Panc1 (cell line): ENCODE results near the gene RBM10. TPM values are rescaled to one million over a fixed set of nuclear protein-coding genes. Genes with fewer than 3 reads are reported as not detected.

Experiments
- ATAC-seq: fragments of 200-7000 bp; cut with Tn5 transposase; 2 replicates; pipeline ENCODE4 v1.9.1; 2020; ENCODE audit warnings: mild to moderate bottlenecking, moderate library complexity
- BruUV-seq: library from RNA; stranded (reverse); fragments of 400-500 nt; replicated peaks from 2 replicates; lab custom pipeline; 2021; lab: Mats Ljungman, UMichigan
- CTCF ChIA-PET: fragments of 300-600 bp; sonication (Branson Sonifier 250); formaldehyde crosslinking; loops from one replicate; lab custom pipeline; 2022; ENCODE audit warnings: antibody characterized with exemption; lab: Charles Lee
- POLR2A ChIA-PET: fragments of 300-600 bp; sonication (Branson Sonifier 250); formaldehyde crosslinking; loops from one replicate; lab custom pipeline; 2022; ENCODE audit warnings: antibody characterized with exemption; lab: Charles Lee
- DNase-seq: peaks from one replicate; pipeline ENCODE4 v3.0.0-alpha.2; 2010; ENCODE audit warnings: low read depth, low spot score
- H3K27ac ChIP-seq: 2 replicates; pipeline ENCODE4 v1.5.1; 2011; ENCODE audit warnings: mild to moderate bottlenecking, low read length, inconsistent platforms
- H3K27me3 ChIP-seq: fragments of 200-500 bp; sonication (Bioruptor generic); 2 replicates; pipeline ENCODE4 v1.6.0; 2014; ENCODE audit warnings: low read length, inconsistent platforms; ENCODE audit not compliant: control insufficient read depth, insufficient read depth
- H3K36me3 ChIP-seq: fragments of 200-500 bp; sonication (Bioruptor generic); 2 replicates; pipeline ENCODE4 v1.5.1; 2014; ENCODE audit warnings: inconsistent platforms, mild to moderate bottlenecking, low read length, moderate library complexity; ENCODE audit not compliant: control insufficient read depth, insufficient read depth
- H3K4me1 ChIP-seq: 2 replicates; pipeline ENCODE4 v1.5.1; 2011; ENCODE audit warnings: inconsistent platforms, mild to moderate bottlenecking, low read length, moderate library complexity; ENCODE audit not compliant: control insufficient read depth, insufficient read depth
- H3K4me3 ChIP-seq, 2 experiments: 2 replicates each; pipeline ENCODE4 v1.5.1; 2011 to 2012; ENCODE audit warnings: low read depth in 2 of 2, low read length in 2 of 2, mild to moderate bottlenecking in 2 of 2, inconsistent platforms in 1 of 2, moderate library complexity in 1 of 2
- H3K9me3 ChIP-seq: fragments of 200-500 bp; sonication (Bioruptor generic); 2 replicates; pipeline ENCODE4 v1.5.1; 2014; ENCODE audit warnings: low read depth, mild to moderate bottlenecking, inconsistent platforms, low read length, moderate library complexity; ENCODE audit not compliant: control insufficient read depth, insufficient read depth
- CTCF ChIP-seq: fragments of 450-650 bp; IDR thresholded peaks from 2 replicates; pipeline ENCODE4 v1.5.1; 2017; ENCODE audit warnings: mild to moderate bottlenecking
- POLR2AphosphoS5 ChIP-seq: IDR thresholded peaks from 2 replicates; pipeline ENCODE4 v1.6.1; 2012; ENCODE audit warnings: mild to moderate bottlenecking, low read depth, low read length, moderate library complexity
- REST ChIP-seq, 2 experiments: IDR thresholded peaks; 2 replicates each; pipeline ENCODE4 v1.6.1; 2011 to 2012; ENCODE audit warnings: low read depth in 2 of 2, control low read depth in 1 of 2, low read length in 1 of 2, mild to moderate bottlenecking in 1 of 2, moderate library complexity in 1 of 2; ENCODE audit not compliant: insufficient read depth in 1 of 2
- SIN3A ChIP-seq: IDR thresholded peaks from 2 replicates; pipeline ENCODE4 v1.6.1; 2012; ENCODE audit warnings: low read depth, mild to moderate bottlenecking, low read length, moderate library complexity, borderline replicate concordance; ENCODE audit not compliant: insufficient read depth
- TCF7L2 ChIP-seq: IDR thresholded peaks from 2 replicates; pipeline ENCODE4 v1.6.1; 2011; ENCODE audit warnings: mild to moderate bottlenecking, low read depth, low read length, inconsistent platforms
- in situ Hi-C: cut with HindIII; loops from 2 replicates; pipeline ENCODE4 v1.10.0; 2016; ENCODE audit warnings: low sequenced_read_pairs, low pct_unique_long_range_greater_than_20kb
- intact Hi-C: fragments of 100-400 bp; cut with micrococcal nuclease; formaldehyde crosslinking; loops from one replicate; pipeline ENCODE4 v1.10.0; 2022; ENCODE audit not compliant: unreplicated experiment
- total RNA-seq: library from RNA; stranded (reverse); gene quantifications from one replicate; pipeline ENCODE4 v1.2.1, GENCODE V29; 2021; ENCODE audit not compliant: unreplicated experiment

RBM10 gene
- total RNA-seq, 1 experiment from 2014 or later, result 47.1 TPM

- Histone ChIP-seq H3K9me3 (no peaks in the 10 kb centered on the region), H3K27me3 (no peaks in the 10 kb centered on the region), H3K4me1 (no peaks in the 10 kb centered on the region), H3K4me3 (no peak overlapping the region), H3K36me3 (peaks cover 5% of the 10 kb centered on the region), H3K27ac (no peak overlapping the region)
- DNase-seq (no peak), ATAC-seq (no peak)
- ChIA-PET CTCF (no interaction called here), POLR2A (no interaction called here)
- in situ Hi-C loops, result no loop called here
- no TSS peak for BruUV-seq
- intact Hi-C loops, result no loop called here
- no peak for TF ChIP-seq CTCF
- TF ChIP-seq TCF7L2, result no peak
- TF ChIP-seq REST (IDR thresholded peaks at IDR 0.05; ENCODE audit: insufficient read depth in 1 of 2, low read depth in 2 of 2, low read length in 1 of 2), result no peak
- no peak for TF ChIP-seq POLR2AphosphoS5
- TF ChIP-seq SIN3A, result no peak
Measured at GRCh38 chrX:47175588-47175980, 30.6 kb downstream of the RBM10 start.

GRCh38 chrX:47176101-47176740 is 31.2 kb downstream of the RBM10 start:
- intact Hi-C loops, result no loop called here
- ChIA-PET POLR2A (no interaction called here), CTCF (no interaction called here)
- H3K4me1 ChIP-seq, result no peaks in the 10 kb centered on the region
- peaks cover 5% of the 10 kb centered on the region for H3K36me3 ChIP-seq
- no peak overlapping the region for H3K4me3 ChIP-seq
- no peak overlapping the region for H3K27ac ChIP-seq
- in situ Hi-C loops, result no loop called here
- no peaks in the 10 kb centered on the region for H3K27me3 ChIP-seq
- no peaks in the 10 kb centered on the region for H3K9me3 ChIP-seq
- DNase-seq (no peak), ATAC-seq (no peak)
- TF ChIP-seq CTCF, result no peak
- no peak for TF ChIP-seq POLR2AphosphoS5
- BruUV-seq, result no TSS peak
